Mucosa of rectum (tissue), 2 donors: ENCODE results near the gene PLK5.

Experiments used
- H3K27ac ChIP-seq, 2 donors: one replicate each; pipeline ENCODE4 v1.7.0; 2013; ENCODE audit warnings: inconsistent platforms in 2 of 2, low read depth in 2 of 2, low read length in 2 of 2
- H3K27me3 ChIP-seq, 2 donors: one replicate each; pipeline ENCODE4 v1.7.0; 2013; ENCODE audit warnings: low read length in 2 of 2; ENCODE audit not compliant: control insufficient read depth in 2 of 2, insufficient read depth in 2 of 2
- H3K36me3 ChIP-seq, 2 donors: one replicate each; pipeline ENCODE4 v1.7.0; 2013; ENCODE audit warnings: low read length in 2 of 2; ENCODE audit not compliant: control insufficient read depth in 2 of 2, insufficient read depth in 2 of 2
- H3K4me1 ChIP-seq, 2 donors: one replicate each; pipeline ENCODE4 v1.7.0; 2013; ENCODE audit warnings: low read length in 2 of 2, mild to moderate bottlenecking in 1 of 2; ENCODE audit not compliant: control insufficient read depth in 2 of 2, insufficient read depth in 2 of 2
- H3K4me3 ChIP-seq, 2 donors: one replicate each; pipeline ENCODE4 v1.7.0; 2013; ENCODE audit warnings: low read length in 2 of 2
- H3K9ac ChIP-seq, 2 donors: one replicate each; pipeline ENCODE4 v1.7.0; 2013; ENCODE audit warnings: low read length in 2 of 2, low read depth in 1 of 2, mild to moderate bottlenecking in 1 of 2
- H3K9me3 ChIP-seq, 2 donors: one replicate each; pipeline ENCODE4 v1.7.0; 2013; ENCODE audit warnings: low read length in 2 of 2; ENCODE audit not compliant: control insufficient read depth in 2 of 2
- donor health status: healthy.
- donor health status: Normal muscosa, but diverticular disease.

PLK5 gene

DNA sequence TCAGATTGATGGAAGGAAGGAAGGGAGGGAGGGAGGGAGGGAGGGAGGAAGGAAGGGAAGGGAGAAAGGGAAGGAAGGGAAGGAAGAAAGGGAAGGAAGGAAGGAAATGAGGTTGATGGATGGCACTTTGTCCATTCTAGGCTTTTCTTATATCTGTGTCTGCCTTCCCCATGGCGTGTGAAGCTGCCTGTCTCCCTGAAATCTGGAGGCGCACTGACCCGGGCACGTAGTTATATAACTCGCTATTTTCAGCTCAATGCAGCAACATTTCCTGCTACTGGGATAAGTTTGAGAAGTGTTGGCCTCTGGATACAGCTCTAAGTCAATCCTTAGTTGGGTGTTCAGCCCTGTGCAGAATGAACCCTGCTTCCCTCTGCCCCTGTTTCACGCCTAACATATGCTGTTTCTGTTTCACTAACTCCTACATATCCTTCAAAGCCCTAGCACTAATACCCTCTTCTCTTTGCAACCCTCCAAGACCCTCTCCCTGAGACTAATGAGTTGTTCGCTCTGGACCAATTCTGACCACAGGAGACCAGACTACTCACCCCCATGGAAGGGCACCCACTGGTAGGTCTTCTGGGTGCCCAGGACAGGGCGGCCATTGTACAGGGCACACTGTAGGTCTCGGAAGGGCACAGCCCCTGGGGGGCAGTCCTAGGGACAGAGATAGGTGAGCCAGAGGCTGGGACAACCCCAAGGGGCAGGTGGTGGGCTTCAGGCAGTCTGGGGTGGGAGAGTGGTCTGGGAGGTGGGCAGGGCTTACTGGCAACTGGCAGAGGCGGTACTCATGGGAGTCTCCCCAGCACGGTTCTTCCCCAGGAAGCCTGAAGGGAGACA lies 14.1 kb upstream of the PLK5 start:
- Histone ChIP-seq H3K4me3 (no peak overlapping the region), H3K4me1 (peaks cover 7% of the 10 kb centered on the region in 2 donors), H3K9me3 (no peaks in the 10 kb centered on the region), H3K27ac (no peak overlapping the region), H3K36me3 (no peaks in the 10 kb centered on the region), H3K27me3 (peaks cover 12 to 24% of the 10 kb centered on the region in 2 donors), H3K9ac (no peak overlapping the region)

GRCh38 chr19:1510442-1510806 lies 13.5 kb upstream of the PLK5 start:
- H3K27ac ChIP-seq: no peak overlapping the region
- H3K9me3 ChIP-seq: no peaks in the 10 kb centered on the region
- peaks cover 7% of the 10 kb centered on the region in 2 donors for H3K4me1 ChIP-seq
- H3K9ac ChIP-seq: no peak overlapping the region
- no peak overlapping the region for H3K4me3 ChIP-seq
- H3K27me3 ChIP-seq: peaks cover 15 to 24% of the 10 kb centered on the region in 2 donors
- H3K36me3 ChIP-seq: no peaks in the 10 kb centered on the region

DNA sequence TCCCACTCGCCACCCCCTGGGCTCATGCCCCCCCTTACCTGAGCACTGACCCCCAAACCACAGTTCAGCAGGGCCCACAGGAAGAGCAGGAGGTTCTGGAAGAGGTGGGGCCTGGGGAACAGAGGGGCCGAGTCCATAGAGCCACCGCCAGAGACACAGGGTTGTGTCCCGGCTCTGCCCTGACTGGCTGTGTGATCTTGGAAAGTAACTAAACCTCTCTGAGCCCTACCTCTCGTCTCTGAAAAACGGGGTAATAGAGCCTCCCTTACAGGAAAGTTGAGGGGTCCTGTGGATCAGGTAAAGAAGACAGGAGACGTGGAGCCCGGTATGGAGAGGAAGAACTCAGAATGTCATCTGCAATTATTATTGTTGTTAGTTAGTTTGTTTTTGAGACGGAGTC lies 13.1 kb upstream of the PLK5 start:
- H3K4me1 ChIP-seq: peaks cover 7% of the 10 kb centered on the region in 2 donors
- H3K9me3 ChIP-seq: no peaks in the 10 kb centered on the region
- no peak overlapping the region for H3K4me3 ChIP-seq
- no peak overlapping the region for H3K9ac ChIP-seq
- no peaks in the 10 kb centered on the region for H3K36me3 ChIP-seq
- peaks cover 15 to 20% of the 10 kb centered on the region in 2 donors for H3K27me3 ChIP-seq
- no peak overlapping the region for H3K27ac ChIP-seq

- Histone ChIP-seq H3K9me3 (no peaks in the 10 kb centered on the region), H3K27me3 (peaks cover 15 to 17% of the 10 kb centered on the region in 2 donors), H3K36me3 (no peaks in the 10 kb centered on the region), H3K27ac (peak overlapping the region in 1 of 2 donors; percentile 16), H3K4me3 (no peak overlapping the region), H3K4me1 (peaks cover 7% of the 10 kb centered on the region in 2 donors), H3K9ac (no peak overlapping the region)
These were observed 12.3 kb upstream of the PLK5 start for GRCh38 chr19:1511318-1512317.

DNA sequence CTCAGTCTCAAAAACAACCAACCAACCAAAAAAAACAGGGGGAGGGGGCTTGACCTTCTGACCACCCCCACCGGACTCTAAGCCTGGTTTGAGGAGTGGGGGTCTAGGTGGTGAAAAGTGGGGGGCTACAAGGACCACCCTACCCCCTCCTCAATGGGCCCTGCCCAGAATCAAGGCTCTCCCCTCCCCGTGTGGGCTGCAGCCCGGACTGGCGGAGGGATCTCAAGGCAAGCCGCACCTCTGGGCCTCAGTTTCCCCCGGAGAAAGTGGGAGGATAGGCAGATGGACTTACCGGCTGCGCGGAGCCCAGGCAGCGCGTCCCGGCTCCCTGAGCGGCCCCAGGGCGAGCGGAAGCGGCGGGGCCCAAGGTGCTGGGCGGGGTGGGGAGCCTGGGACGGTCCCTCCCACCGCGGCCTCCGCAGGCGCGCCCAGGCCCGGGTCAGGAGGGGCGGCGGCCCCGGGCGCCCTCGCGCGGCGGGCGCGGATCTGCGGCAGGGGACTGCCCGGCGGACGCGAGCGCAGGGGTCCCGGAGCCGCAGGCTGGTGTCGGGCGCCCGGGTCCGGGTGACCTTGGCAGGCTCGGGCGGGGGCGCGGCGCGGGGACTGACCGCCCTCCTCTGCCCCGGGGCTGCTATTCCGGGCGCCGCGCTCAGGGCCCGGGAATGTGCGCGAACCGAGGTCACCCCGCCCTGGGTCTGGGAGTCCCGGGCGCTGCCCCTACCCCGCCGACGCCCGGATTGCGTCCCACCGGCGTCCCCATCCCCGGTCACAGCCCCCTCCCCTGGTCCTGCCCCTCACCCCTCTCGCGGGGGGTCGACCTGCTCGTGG lies 11.0 kb upstream of the PLK5 start, which contains the start of gene ADAMTSL5:
TSS of gene ADAMTSL5 (minus strand) at position 349 of the 828 bp plus-strand sequence. CDS start 2,076 bp downstream, outside the sequence.
- no peaks in the 10 kb centered on the region for H3K9me3 ChIP-seq
- no peaks in the 10 kb centered on the region for H3K36me3 ChIP-seq
- H3K9ac ChIP-seq: peak within 1 kb of the TSS; percentile 41 to 60
- H3K27ac ChIP-seq: peak within 1 kb of the TSS; percentile 52 to 61
- H3K4me3 ChIP-seq: peak within 1 kb of the TSS; percentile 64 to 72
- H3K4me1 ChIP-seq: peaks cover 3 to 4% of the 10 kb centered on the region in 2 donors
- peaks cover 15 to 17% of the 10 kb centered on the region in 2 donors for H3K27me3 ChIP-seq

GRCh38 chr19:1513499-1514294 lies 10.2 kb upstream of the PLK5 start:
- Histone ChIP-seq H3K36me3 (no peaks in the 10 kb centered on the region), H3K9ac (peak overlapping the region in 1 of 2 donors; percentile 60), H3K27ac (peak overlapping the region in 1 of 2 donors; percentile 52), H3K9me3 (no peaks in the 10 kb centered on the region), H3K4me3 (peak overlapping the region in 1 of 2 donors; percentile 64), H3K27me3 (peaks cover 15 to 23% of the 10 kb centered on the region in 2 donors), H3K4me1 (peaks cover 3 to 4% of the 10 kb centered on the region in 2 donors)

- no peak overlapping the region for H3K4me3 ChIP-seq
- H3K9ac ChIP-seq: no peak overlapping the region
- peaks cover 3 to 4% of the 10 kb centered on the region in 2 donors for H3K4me1 ChIP-seq
- no peaks in the 10 kb centered on the region for H3K9me3 ChIP-seq
- H3K36me3 ChIP-seq: no peaks in the 10 kb centered on the region
- peaks cover 15 to 25% of the 10 kb centered on the region in 2 donors for H3K27me3 ChIP-seq
- H3K27ac ChIP-seq: no peak overlapping the region
These were observed 9.6 kb upstream of the PLK5 start for GRCh38 chr19:1514295-1514661.

DNA sequence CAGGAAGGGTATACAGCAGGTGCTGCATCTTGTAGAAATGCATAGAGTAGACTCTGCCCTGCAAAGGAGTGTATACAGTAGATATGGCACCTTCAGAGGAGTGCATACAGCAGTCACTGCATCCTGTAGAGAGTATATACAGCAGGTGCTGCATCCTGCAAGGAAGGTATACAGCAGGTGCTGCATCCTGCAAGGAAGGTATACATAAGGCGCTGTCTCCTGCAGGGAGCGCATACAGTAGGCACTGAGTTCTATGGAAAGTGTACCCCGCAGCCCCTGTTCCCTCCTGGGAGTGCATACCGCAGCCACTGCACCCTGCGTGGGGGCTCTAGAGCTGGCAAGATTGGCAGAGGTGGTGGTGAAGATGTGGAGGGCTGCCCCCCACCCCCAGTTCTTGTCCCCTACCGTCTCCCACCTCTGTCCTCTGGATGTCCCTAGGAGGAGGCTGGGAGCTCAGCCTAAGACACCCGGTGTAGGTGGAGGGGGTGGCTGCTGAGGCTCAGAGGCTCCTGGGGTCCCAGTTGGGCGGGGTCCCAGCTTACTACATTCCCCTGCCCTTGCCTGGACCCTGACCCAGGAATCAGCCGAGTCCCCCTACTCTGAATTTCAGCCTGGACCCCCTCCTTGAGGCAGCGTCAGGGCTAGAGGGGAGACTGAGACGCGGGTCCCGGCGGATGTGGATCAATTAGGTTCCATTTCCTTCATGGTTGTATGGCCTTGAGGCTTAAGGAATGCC lies 8.7 kb upstream of the PLK5 start:
- H3K4me1 ChIP-seq: peaks cover 3 to 4% of the 10 kb centered on the region in 2 donors
- H3K4me3 ChIP-seq: no peak overlapping the region
- no peak overlapping the region for H3K27ac ChIP-seq
- H3K36me3 ChIP-seq: no peaks in the 10 kb centered on the region
- H3K9me3 ChIP-seq: no peaks in the 10 kb centered on the region
- no peak overlapping the region for H3K9ac ChIP-seq
- H3K27me3 ChIP-seq: peaks cover 15 to 25% of the 10 kb centered on the region in 2 donors
